ENCODE results near the gene ATOSA.

- no peak for TF ChIP-seq CTCF (IDR thresholded peaks at IDR 0.05; ENCODE audit: insufficient read depth, low read length)
- TF ChIP-seq SPI1 (IDR thresholded peaks at IDR 0.05; ENCODE audit: borderline replicate concordance, low read depth): no peak
These were observed 11.1 kb downstream of the ATOSA start for GRCh38 chr15:52668133-52668532.
